HepG2 (cell line): ENCODE results near the gene AZU1. TPM values are rescaled to one million over a fixed set of nuclear protein-coding genes. Genes with fewer than 3 reads are reported as not detected.
A peak's percentile ranks its signal among the peaks of the same experiment; 100 is the strongest.

ENCODE experiments used
- ATM ChIP-seq: fragments of 450-650 bp; IDR thresholded peaks from 2 replicates; pipeline ENCODE4 v1.7.1; 2017; ENCODE audit warnings: mild to moderate bottlenecking, borderline replicate concordance
- CBX5 ChIP-seq: sonication (generic); formaldehyde crosslinking; IDR thresholded peaks from 2 replicates; pipeline ENCODE4 v1.4.0; 2020; ENCODE audit warnings: missing genetic modification reagents, borderline replicate concordance
- ESRRA ChIP-seq: sonication (generic); formaldehyde crosslinking; IDR thresholded peaks from 2 replicates; pipeline ENCODE4 v1.5.1; 2020; ENCODE audit warnings: mild to moderate bottlenecking, low read depth, missing genetic modification reagents
- FOXK2 ChIP-seq: fragments of 450-650 bp; IDR thresholded peaks from 2 replicates; pipeline ENCODE4 v1.6.1; 2016
- GABPB1 ChIP-seq: IDR thresholded peaks from 2 replicates; pipeline ENCODE4 v1.6.1; 2016; ENCODE audit warnings: mild to moderate bottlenecking, missing genetic modification reagents, moderate library complexity, missing compliant biosample characterization
- GPN1 ChIP-seq: sonication (generic); formaldehyde crosslinking; IDR thresholded peaks from 2 replicates; pipeline ENCODE4 v1.5.1; 2020; ENCODE audit warnings: missing genetic modification reagents, borderline replicate concordance
- HNRNPUL1 ChIP-seq: fragments of 200-400 bp; formaldehyde crosslinking; IDR thresholded peaks from 2 replicates; pipeline ENCODE4 v1.6.1; 2017; ENCODE audit warnings: low read depth, mild to moderate bottlenecking, low read length, moderate library complexity
- NFAT5 ChIP-seq: sonication (generic); formaldehyde crosslinking; IDR thresholded peaks from 2 replicates; pipeline ENCODE4 v1.4.0; 2020; ENCODE audit warnings: missing genetic modification reagents
- NFYC ChIP-seq: IDR thresholded peaks from 2 replicates; pipeline ENCODE4 v1.6.1; 2016; ENCODE audit warnings: missing genetic modification reagents, missing compliant biosample characterization
- NR2F1 ChIP-seq, 2 experiments: fragments of 450-650 bp in 1 of 2; formaldehyde crosslinking in 1 of 2; IDR thresholded peaks; 2 replicates each; pipeline versions ENCODE4 v1.5.0 to v1.6.1; 2016 to 2020; ENCODE audit warnings: mild to moderate bottlenecking in 1 of 2, missing compliant biosample characterization in 1 of 2, missing genetic modification reagents in 1 of 2, moderate library complexity in 1 of 2
- PAWR ChIP-seq: sonication (generic); formaldehyde crosslinking; IDR thresholded peaks from 2 replicates; pipeline ENCODE4 v1.4.0; 2020; ENCODE audit warnings: missing genetic modification reagents, mild to moderate bottlenecking, borderline replicate concordance
- PCBP2 ChIP-seq: fragments of 200-400 bp; formaldehyde crosslinking; optimal IDR thresholded peaks from 2 replicates; pipeline ENCODE3; 2018; ENCODE audit warnings: low read length, low read depth; ENCODE audit not compliant: poor library complexity, severe bottlenecking
- POLR2A ChIP-seq, 2 experiments: IDR thresholded peaks; 2 replicates each; pipeline ENCODE4 v1.6.1; 2011; ENCODE audit warnings: low read depth in 2 of 2, low read length in 2 of 2, mild to moderate bottlenecking in 1 of 2, moderate library complexity in 1 of 2; ENCODE audit not compliant: insufficient read depth in 1 of 2
- SIX1 ChIP-seq: sonication (generic); formaldehyde crosslinking; IDR thresholded peaks from 2 replicates; pipeline ENCODE4 v1.4.0; 2020; ENCODE audit warnings: missing genetic modification reagents, borderline replicate concordance
- ZBTB20 ChIP-seq: sonication (generic); formaldehyde crosslinking; IDR thresholded peaks from 2 replicates; pipeline ENCODE4 v1.8.1; 2023; ENCODE audit warnings: missing genetic modification reagents, low read depth, mild to moderate bottlenecking, borderline replicate concordance
- ZFP37 ChIP-seq: sonication (generic); formaldehyde crosslinking; IDR thresholded peaks from 2 replicates; pipeline ENCODE4 v1.4.0; 2020; ENCODE audit warnings: missing genetic modification reagents, borderline replicate concordance
- ZNF296 ChIP-seq: sonication (generic); formaldehyde crosslinking; conservative IDR thresholded peaks from 2 replicates; pipeline ENCODE4 v1.5.0; 2020; ENCODE audit warnings: mild to moderate bottlenecking, missing genetic modification reagents
- ZNF337 ChIP-seq: sonication (generic); formaldehyde crosslinking; IDR thresholded peaks from 2 replicates; pipeline ENCODE4 v1.5.1; 2020; ENCODE audit warnings: missing genetic modification reagents, low read depth, mild to moderate bottlenecking, borderline replicate concordance
- ZNF773 ChIP-seq: sonication (generic); formaldehyde crosslinking; IDR thresholded peaks from 2 replicates; pipeline ENCODE4 v1.4.0; 2020; ENCODE audit warnings: missing genetic modification reagents, borderline replicate concordance
- ZNF790 ChIP-seq: sonication (generic); formaldehyde crosslinking; IDR thresholded peaks from 2 replicates; pipeline ENCODE4 v1.8.0; 2022; ENCODE audit warnings: missing genetic modification reagents, mild to moderate bottlenecking, borderline replicate concordance
- ZNF83 ChIP-seq: sonication (generic); formaldehyde crosslinking; IDR thresholded peaks from 2 replicates; pipeline ENCODE4 v1.4.0; 2020; ENCODE audit warnings: missing genetic modification reagents, mild to moderate bottlenecking, borderline replicate concordance
- polyA plus RNA-seq, 8 experiments: library from polyadenylated mRNA; depleted of rRNA in 3 of 8; stranded (reverse) in 7 of 8; unstranded in 1 of 8; fragments of >200 nt; fragmentation: Illumina TruSeq in 4 of 8; extraction: Trizol in 4 of 8; gene quantifications; 2 replicates each; pipeline versions ENCODE4 v1.2.1 to v1.2.3, GENCODE V29; 2011 to 2016; ENCODE audit warnings: low read depth in 4 of 8, missing spikeins in 1 of 8, mixed read lengths in 1 of 8; ENCODE audit not compliant: insufficient read depth in 1 of 8
- total RNA-seq, 5 experiments: library from RNA; depleted of rRNA; stranded (reverse); fragments of >200 nt; fragmentation: Illumina TruSeq; extraction: Trizol; gene quantifications; 2 replicates each; pipeline ENCODE4 v1.2.3, GENCODE V29; 2016; ENCODE audit warnings: low read depth in 1 of 5
- TF ChIP-seq, protein P1 (sequence below): sonication (generic); formaldehyde crosslinking; IDR thresholded peaks from 2 replicates; pipeline ENCODE4 v1.4.0; 2020; ENCODE audit warnings: missing genetic modification reagents

Gene AZU1
- total and polyA plus RNA-seq, 2 of the 13 experiments (the other 11 are each of a cell fraction or from before 2014, with no cell fraction given): not detected

GRCh38 chr19:796692-797527 lies 30.7 kb upstream of the AZU1 start, which contains the start of gene PTBP1 (continued):
- TF ChIP-seq NR2F1 (CRISPR knock-in tag; IDR thresholded peaks at IDR 0.05): no peak
- TF ChIP-seq ZNF773 (CRISPR knock-in tag): peak; percentile 52; the same call in 1 of the 2 replicates
- TF ChIP-seq ESRRA: peak; percentile 68; the same call in 1 of the 2 replicates
- no peak for TF ChIP-seq ZNF83 (CRISPR knock-in tag)
- no peak; the same call in 1 of the 2 replicates for TF ChIP-seq ZBTB20 (CRISPR knock-in tag)
- TF ChIP-seq ZFP37 (CRISPR knock-in tag): no peak
- no peak for TF ChIP-seq PCBP2
- no peak for TF ChIP-seq ZNF337 (CRISPR knock-in tag)
- no peak for TF ChIP-seq ZNF790 (CRISPR knock-in tag)
- no peak for TF ChIP-seq ZNF296 (CRISPR knock-in tag)
- no peak for TF ChIP-seq HNRNPUL1
- TF ChIP-seq POLR2A (IDR thresholded peaks at IDR 0.05; ENCODE audit: insufficient read depth in 1 of 2, low read depth in 2 of 2, low read length in 2 of 2): peak; percentile 89 to 94
- no peak for TF ChIP-seq GPN1
- TF ChIP-seq NFYC (CRISPR knock-in tag): peak; percentile 96
- TF ChIP-seq NFAT5 (CRISPR knock-in tag): peak; percentile 58; the same call in 1 of the 2 replicates
- TF ChIP-seq ATM: no peak
- TF ChIP-seq, protein P1, sequence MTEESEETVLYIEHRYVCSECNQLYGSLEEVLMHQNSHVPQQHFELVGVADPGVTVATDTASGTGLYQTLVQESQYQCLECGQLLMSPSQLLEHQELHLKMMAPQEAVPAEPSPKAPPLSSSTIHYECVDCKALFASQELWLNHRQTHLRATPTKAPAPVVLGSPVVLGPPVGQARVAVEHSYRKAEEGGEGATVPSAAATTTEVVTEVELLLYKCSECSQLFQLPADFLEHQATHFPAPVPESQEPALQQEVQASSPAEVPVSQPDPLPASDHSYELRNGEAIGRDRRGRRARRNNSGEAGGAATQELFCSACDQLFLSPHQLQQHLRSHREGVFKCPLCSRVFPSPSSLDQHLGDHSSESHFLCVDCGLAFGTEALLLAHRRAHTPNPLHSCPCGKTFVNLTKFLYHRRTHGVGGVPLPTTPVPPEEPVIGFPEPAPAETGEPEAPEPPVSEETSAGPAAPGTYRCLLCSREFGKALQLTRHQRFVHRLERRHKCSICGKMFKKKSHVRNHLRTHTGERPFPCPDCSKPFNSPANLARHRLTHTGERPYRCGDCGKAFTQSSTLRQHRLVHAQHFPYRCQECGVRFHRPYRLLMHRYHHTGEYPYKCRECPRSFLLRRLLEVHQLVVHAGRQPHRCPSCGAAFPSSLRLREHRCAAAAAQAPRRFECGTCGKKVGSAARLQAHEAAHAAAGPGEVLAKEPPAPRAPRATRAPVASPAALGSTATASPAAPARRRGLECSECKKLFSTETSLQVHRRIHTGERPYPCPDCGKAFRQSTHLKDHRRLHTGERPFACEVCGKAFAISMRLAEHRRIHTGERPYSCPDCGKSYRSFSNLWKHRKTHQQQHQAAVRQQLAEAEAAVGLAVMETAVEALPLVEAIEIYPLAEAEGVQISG (CRISPR knock-in tag): peak; percentile 96
- TF ChIP-seq CBX5 (CRISPR knock-in tag): peak; percentile 36; the same call in 1 of the 2 replicates
- peak; percentile 58; the same call in 1 of the 2 replicates for TF ChIP-seq FOXK2
- TF ChIP-seq PAWR (CRISPR knock-in tag): no peak
- TF ChIP-seq SIX1 (CRISPR knock-in tag): no peak
- peak; percentile 96 for TF ChIP-seq GABPB1 (CRISPR knock-in tag)
